ENCODE data around the gene SUFU. TPM values are rescaled to one million over a fixed set of nuclear protein-coding genes. Genes with fewer than 3 reads are reported as not detected.

SUFU gene
- total RNA-seq, 1 experiment from 2014 or later = 10.6 TPM

GRCh38 chr10:102593074-102593803, 89.5 kb downstream of the SUFU start:
- Histone ChIP-seq H3K4me1 (peaks cover 5% of the 10 kb centered on the region; the same call in 1 of the 2 replicates), H3K4me3 (ENCODE audit: low read depth, low read length) (no peak overlapping the region), H3K36me3 (ENCODE audit: control insufficient read depth, insufficient read depth, low read length) (no peaks in the 10 kb centered on the region), H3K27me3 (replicated peaks; ENCODE audit: control insufficient read depth, insufficient read depth, low read length) (no peaks in the 10 kb centered on the region), H3K9me3 (no peaks in the 10 kb centered on the region)
- H3K9me3 Mint-ChIP-seq (ENCODE audit: unreplicated experiment) = no peaks in the 10 kb centered on the region
- DNase-seq = no peak
- ChIA-PET CTCF (interaction anchor here (1.8 kb wide), 1 partner anchor 10 kb away, joined by 9 read pairs; no protein-coding TSS in a partner anchor), POLR2A (interaction anchor here (0.5 kb wide), 1 partner anchor 143 kb away, joined by 3 read pairs; no protein-coding TSS in a partner anchor)
- no peak for TF ChIP-seq CTCF (IDR thresholded peaks at IDR 0.05; ENCODE audit: insufficient read depth in 1 of 2, low read depth in 1 of 2, low read length in 1 of 2, severe bottlenecking in 1 of 2, unreplicated experiment in 1 of 2)
- H3K4me3 Mint-ChIP-seq (ENCODE audit: unreplicated experiment) = no peak overlapping the region
- intact Hi-C loops (cut with micrococcal nuclease; ENCODE audit: unreplicated experiment) = no loop called here
- no peaks in the 10 kb centered on the region for H3K4me1 Mint-ChIP-seq (ENCODE audit: low read depth, unreplicated experiment)
- no peaks in the 10 kb centered on the region for H3K36me3 Mint-ChIP-seq (ENCODE audit: insufficient read depth, unreplicated experiment)
- no peaks in the 10 kb centered on the region for H3K27me3 Mint-ChIP-seq (ENCODE audit: insufficient read depth, unreplicated experiment)
- BruUV-seq (replicated peaks) = no TSS peak
- no peak overlapping the region for H3K27ac Mint-ChIP-seq (ENCODE audit: unreplicated experiment)

GRCh38 chr10:102593804-102594079, 90.0 kb downstream of the SUFU start:
- no peaks in the 10 kb centered on the region for H3K36me3 Mint-ChIP-seq (ENCODE audit: insufficient read depth, unreplicated experiment)
- no peaks in the 10 kb centered on the region for H3K9me3 ChIP-seq
- POLR2A ChIA-PET = no interaction called here
- CTCF ChIA-PET = interaction anchor here (1.8 kb wide), 1 partner anchor 10 kb away, joined by 9 read pairs; no protein-coding TSS in a partner anchor
- no peak overlapping the region for H3K27ac Mint-ChIP-seq (ENCODE audit: unreplicated experiment)
- intact Hi-C loops (cut with micrococcal nuclease; ENCODE audit: unreplicated experiment) = no loop called here
- no peaks in the 10 kb centered on the region for H3K36me3 ChIP-seq (ENCODE audit: control insufficient read depth, insufficient read depth, low read length)
- H3K4me1 ChIP-seq = peaks cover 8% of the 10 kb centered on the region; the same call in 1 of the 2 replicates
- no peak overlapping the region for H3K4me3 Mint-ChIP-seq (ENCODE audit: unreplicated experiment)
- no peaks in the 10 kb centered on the region for H3K9me3 Mint-ChIP-seq (ENCODE audit: unreplicated experiment)
- no peaks in the 10 kb centered on the region for H3K27me3 ChIP-seq (replicated peaks; ENCODE audit: control insufficient read depth, insufficient read depth, low read length)
- DNase-seq = no peak
- TF ChIP-seq CTCF (IDR thresholded peaks at IDR 0.05; ENCODE audit: insufficient read depth in 1 of 2, low read depth in 1 of 2, low read length in 1 of 2, severe bottlenecking in 1 of 2, unreplicated experiment in 1 of 2) = no peak
- no TSS peak for BruUV-seq (replicated peaks)
- no peaks in the 10 kb centered on the region for H3K27me3 Mint-ChIP-seq (ENCODE audit: insufficient read depth, unreplicated experiment)
- H3K4me1 Mint-ChIP-seq (ENCODE audit: low read depth, unreplicated experiment) = no peaks in the 10 kb centered on the region
- H3K4me3 ChIP-seq (ENCODE audit: low read depth, low read length) = no peak overlapping the region

GRCh38 chr10:102595293-102595692, 91.5 kb downstream of the SUFU start:
- no peak for DNase-seq
- Mint-ChIP-seq H3K27ac (ENCODE audit: unreplicated experiment) (no peak overlapping the region), H3K27me3 (ENCODE audit: insufficient read depth, unreplicated experiment) (no peaks in the 10 kb centered on the region), H3K9me3 (ENCODE audit: unreplicated experiment) (no peaks in the 10 kb centered on the region), H3K4me3 (ENCODE audit: unreplicated experiment) (no peak overlapping the region), H3K36me3 (ENCODE audit: insufficient read depth, unreplicated experiment) (no peaks in the 10 kb centered on the region), H3K4me1 (ENCODE audit: low read depth, unreplicated experiment) (peaks cover 9% of the 10 kb centered on the region)
- ChIA-PET CTCF (interaction anchor here (1.2 to 1.9 kb wide), 3 partner anchors 11 to 87 kb away, joined by 3 to 16 read pairs (median 4); no protein-coding TSS in a partner anchor), POLR2A (no interaction called here)
- Histone ChIP-seq H3K4me1 (peaks cover 24% of the 10 kb centered on the region), H3K9me3 (no peaks in the 10 kb centered on the region), H3K4me3 (ENCODE audit: low read depth, low read length) (no peak overlapping the region), H3K27me3 (replicated peaks; ENCODE audit: control insufficient read depth, insufficient read depth, low read length) (no peaks in the 10 kb centered on the region), H3K36me3 (ENCODE audit: control insufficient read depth, insufficient read depth, low read length) (no peaks in the 10 kb centered on the region)
- no peak for TF ChIP-seq CTCF (IDR thresholded peaks at IDR 0.05; ENCODE audit: insufficient read depth in 1 of 2, low read depth in 1 of 2, low read length in 1 of 2, severe bottlenecking in 1 of 2, unreplicated experiment in 1 of 2)
- intact Hi-C loops (cut with micrococcal nuclease; ENCODE audit: unreplicated experiment) = no loop called here
- BruUV-seq (replicated peaks) = no TSS peak
